Loucy (cell line): Measurements from ENCODE around the gene ASTN2.

Experiments
- H2AFZ ChIP-seq: fragments of 200-600 bp; sonication (generic); 2 replicates; pipeline ENCODE4 v1.6.0; 2016; ENCODE audit warnings: antibody characterized with exemption, mild to moderate bottlenecking, low read length, moderate library complexity
- H3F3A ChIP-seq: fragments of 200-600 bp; 2 replicates; pipeline ENCODE4 v1.6.0; 2016; ENCODE audit warnings: antibody characterized with exemption, low read depth, mild to moderate bottlenecking
- H3K27me3 ChIP-seq: fragments of 200-600 bp; sonication (generic); 2 replicates; pipeline ENCODE4 v1.6.1; 2014; ENCODE audit warnings: low read length, mild to moderate bottlenecking; ENCODE audit not compliant: insufficient read depth, poor library complexity, severe bottlenecking
- H3K36me3 ChIP-seq: fragments of 200-600 bp; sonication (generic); 2 replicates; pipeline ENCODE4 v1.6.1; 2016; ENCODE audit warnings: low read length; ENCODE audit not compliant: insufficient read depth
- H3K4me1 ChIP-seq: fragments of 200-600 bp; sonication (generic); 2 replicates; pipeline ENCODE4 v1.5.1; 2014; ENCODE audit warnings: low read length, mild to moderate bottlenecking; ENCODE audit not compliant: insufficient read depth, poor library complexity, severe bottlenecking
- H3K4me2 ChIP-seq: fragments of 200-600 bp; sonication (generic); 2 replicates; pipeline ENCODE4 v1.6.0; 2014; ENCODE audit warnings: antibody characterized with exemption, low read length, low read depth, mild to moderate bottlenecking; ENCODE audit not compliant: poor library complexity, severe bottlenecking
- H3K4me3 ChIP-seq: fragments of 200-600 bp; sonication (generic); 2 replicates; pipeline ENCODE4 v1.5.1; 2014; ENCODE audit warnings: low read length, mild to moderate bottlenecking, mixed read lengths; ENCODE audit not compliant: poor library complexity, severe bottlenecking
- H3K79me2 ChIP-seq: fragments of 200-600 bp; sonication (generic); 2 replicates; pipeline ENCODE4 v1.6.1; 2014; ENCODE audit warnings: low read length; ENCODE audit not compliant: insufficient read depth
- H3K9ac ChIP-seq: fragments of 200-600 bp; sonication (generic); 2 replicates; pipeline ENCODE4 v1.6.0; 2014; ENCODE audit warnings: mild to moderate bottlenecking, low read depth, low read length, moderate library complexity; ENCODE audit not compliant: poor library complexity, severe bottlenecking
- H3K9me2 ChIP-seq: fragments of 200-600 bp; sonication (generic); replicated peaks from 2 replicates; pipeline ENCODE4 v1.6.1; 2016; ENCODE audit warnings: low read depth, low read length, mixed read lengths
- H3K9me3 ChIP-seq: fragments of 200-600 bp; sonication (generic); 2 replicates; pipeline ENCODE4 v1.6.1; 2014; ENCODE audit warnings: mild to moderate bottlenecking, antibody characterized with exemption, low read length, low read depth; ENCODE audit not compliant: insufficient read depth
- H4K20me1 ChIP-seq: fragments of 200-600 bp; sonication (generic); 2 replicates; pipeline ENCODE4 v1.6.0; 2014; ENCODE audit warnings: antibody characterized with exemption, low read length, mild to moderate bottlenecking; ENCODE audit not compliant: insufficient read depth, poor library complexity, severe bottlenecking
- EZH2phosphoT487 ChIP-seq: fragments of 200-600 bp; IDR thresholded peaks from 2 replicates; pipeline ENCODE4 v1.6.1; 2018; ENCODE audit warnings: antibody characterized with exemption, mild to moderate bottlenecking, moderate library complexity, borderline replicate concordance
- TF ChIP-seq, protein P1 (sequence below): fragments of 200-600 bp; sonication (generic); conservative IDR thresholded peaks from 2 replicates; pipeline ENCODE4 v1.5.1; 2014; ENCODE audit warnings: mild to moderate bottlenecking, antibody characterized with exemption, low read length

The ASTN2 gene

DNA sequence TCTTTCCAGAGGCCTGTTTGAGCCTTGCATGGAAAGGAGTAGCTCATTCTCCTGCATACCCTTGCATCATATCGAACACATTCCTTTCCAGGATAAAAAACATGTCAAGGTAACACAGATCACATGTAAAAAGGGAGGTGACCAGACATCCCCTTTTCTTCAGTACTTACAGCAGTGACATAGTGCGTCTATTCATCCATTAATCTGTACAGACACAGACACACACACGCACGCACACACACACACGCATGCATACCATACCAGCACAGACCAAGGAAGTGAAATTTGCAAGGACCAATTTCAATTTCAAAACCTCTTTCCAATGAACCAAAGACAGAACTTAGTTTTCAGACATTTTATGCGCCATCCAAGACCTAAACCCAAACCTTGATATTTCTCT is 1005.2 kb downstream of the ASTN2 start:
- TF ChIP-seq, protein P1, sequence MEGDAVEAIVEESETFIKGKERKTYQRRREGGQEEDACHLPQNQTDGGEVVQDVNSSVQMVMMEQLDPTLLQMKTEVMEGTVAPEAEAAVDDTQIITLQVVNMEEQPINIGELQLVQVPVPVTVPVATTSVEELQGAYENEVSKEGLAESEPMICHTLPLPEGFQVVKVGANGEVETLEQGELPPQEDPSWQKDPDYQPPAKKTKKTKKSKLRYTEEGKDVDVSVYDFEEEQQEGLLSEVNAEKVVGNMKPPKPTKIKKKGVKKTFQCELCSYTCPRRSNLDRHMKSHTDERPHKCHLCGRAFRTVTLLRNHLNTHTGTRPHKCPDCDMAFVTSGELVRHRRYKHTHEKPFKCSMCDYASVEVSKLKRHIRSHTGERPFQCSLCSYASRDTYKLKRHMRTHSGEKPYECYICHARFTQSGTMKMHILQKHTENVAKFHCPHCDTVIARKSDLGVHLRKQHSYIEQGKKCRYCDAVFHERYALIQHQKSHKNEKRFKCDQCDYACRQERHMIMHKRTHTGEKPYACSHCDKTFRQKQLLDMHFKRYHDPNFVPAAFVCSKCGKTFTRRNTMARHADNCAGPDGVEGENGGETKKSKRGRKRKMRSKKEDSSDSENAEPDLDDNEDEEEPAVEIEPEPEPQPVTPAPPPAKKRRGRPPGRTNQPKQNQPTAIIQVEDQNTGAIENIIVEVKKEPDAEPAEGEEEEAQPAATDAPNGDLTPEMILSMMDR: no peak
- no peak for TF ChIP-seq EZH2phosphoT487
- Histone ChIP-seq H3K27me3 (no peaks in the 10 kb centered on the region), H3K4me3 (no peak overlapping the region), H4K20me1 (no peaks in the 10 kb centered on the region), H3K36me3 (no peaks in the 10 kb centered on the region), H3K4me2 (no peak overlapping the region), H3K9ac (no peak overlapping the region), H3K4me1 (no peaks in the 10 kb centered on the region), H3K9me2 (no peaks in the 10 kb centered on the region), H3K9me3 (no peaks in the 10 kb centered on the region; the same call in 1 of the 2 replicates), H2AFZ (no peak overlapping the region), H3F3A (no peaks in the 10 kb centered on the region), H3K79me2 (no peaks in the 10 kb centered on the region)

DNA sequence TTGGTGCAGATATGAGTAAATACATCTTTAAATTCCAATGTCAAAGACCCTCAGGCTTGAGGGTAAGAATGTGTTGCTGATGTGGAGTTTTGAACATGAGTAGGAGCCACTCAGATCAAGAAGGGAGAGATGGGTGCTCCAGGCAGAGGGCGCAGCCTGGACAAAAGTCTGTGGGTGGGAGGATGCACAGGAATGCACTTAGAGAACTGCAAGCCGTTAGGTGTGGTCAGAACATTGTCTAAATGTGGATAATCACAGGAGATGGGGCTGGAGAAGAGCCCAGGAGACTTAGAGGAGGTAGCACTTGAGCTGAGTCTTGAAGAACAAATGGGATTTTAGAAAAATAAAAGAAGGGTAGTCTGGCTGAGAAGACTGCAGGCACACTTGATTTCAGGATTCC is 1005.7 kb downstream of the ASTN2 start:
- H3K9me3 ChIP-seq: no peaks in the 10 kb centered on the region; the same call in 1 of the 2 replicates
- TF ChIP-seq EZH2phosphoT487: no peak
- TF ChIP-seq, protein P1: no peak
- H3K79me2 ChIP-seq: no peaks in the 10 kb centered on the region
- no peaks in the 10 kb centered on the region for H3K9me2 ChIP-seq
- no peaks in the 10 kb centered on the region for H3K36me3 ChIP-seq
- no peak overlapping the region for H3K4me3 ChIP-seq
- no peak overlapping the region for H3K4me2 ChIP-seq
- no peaks in the 10 kb centered on the region for H3K27me3 ChIP-seq
- H2AFZ ChIP-seq: no peak overlapping the region
- H3F3A ChIP-seq: no peaks in the 10 kb centered on the region
- no peaks in the 10 kb centered on the region for H3K4me1 ChIP-seq
- H4K20me1 ChIP-seq: no peaks in the 10 kb centered on the region
- no peak overlapping the region for H3K9ac ChIP-seq

DNA sequence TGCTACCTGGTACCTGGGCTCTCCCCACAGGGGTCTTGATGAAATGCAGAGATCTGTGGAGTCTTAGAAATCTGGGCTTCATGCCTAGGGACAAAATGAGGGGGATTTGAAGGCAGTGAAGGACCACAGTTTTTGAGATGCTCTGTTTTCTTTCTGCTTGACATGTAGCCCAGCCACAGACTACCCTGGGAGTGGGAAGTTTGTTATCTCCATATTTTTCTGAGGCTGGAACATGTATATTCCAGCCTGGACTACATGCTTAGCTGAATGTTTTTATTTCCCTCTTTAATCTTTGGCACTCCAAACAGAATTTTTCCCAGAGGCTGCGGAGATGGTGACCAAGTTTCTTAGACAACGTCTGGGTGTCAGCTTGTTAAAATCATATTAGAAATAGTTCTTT is 1008.4 kb downstream of the ASTN2 start:
- Histone ChIP-seq H2AFZ (no peak overlapping the region), H3K27me3 (no peaks in the 10 kb centered on the region), H3K9me2 (no peaks in the 10 kb centered on the region), H3K4me1 (no peaks in the 10 kb centered on the region), H3K9ac (no peak overlapping the region), H3K9me3 (no peaks in the 10 kb centered on the region; the same call in 1 of the 2 replicates), H3K4me3 (no peak overlapping the region), H4K20me1 (no peaks in the 10 kb centered on the region), H3K4me2 (no peak overlapping the region), H3F3A (no peaks in the 10 kb centered on the region), H3K36me3 (no peaks in the 10 kb centered on the region), H3K79me2 (no peaks in the 10 kb centered on the region)
- TF ChIP-seq, protein P1: no peak
- no peak for TF ChIP-seq EZH2phosphoT487
